ENCODE data around the gene PALM.

PALM gene

GRCh38 chr19:763181-763580, 54.4 kb downstream of the PALM start:
- no peak for TF ChIP-seq CTCF (conservative IDR thresholded peaks at IDR 0.05; ENCODE audit: low read depth, low read length)
- no peak overlapping the region for H3K4me3 ChIP-seq (ENCODE audit: low read depth, low read length)
- DNase-seq (ENCODE audit: low read depth): no peak

- TF ChIP-seq CTCF (conservative IDR thresholded peaks at IDR 0.05; ENCODE audit: low read depth, low read length): no peak
- no peak for DNase-seq (ENCODE audit: low read depth)
- H3K4me3 ChIP-seq (ENCODE audit: low read depth, low read length): no peak overlapping the region
Observed at GRCh38 chr19:763869-764268, 55.1 kb downstream of the PALM start.

GRCh38 chr19:764301-764700, 55.6 kb downstream of the PALM start:
- no peak for TF ChIP-seq CTCF (conservative IDR thresholded peaks at IDR 0.05; ENCODE audit: low read depth, low read length)
- no peak overlapping the region for H3K4me3 ChIP-seq (ENCODE audit: low read depth, low read length)
- DNase-seq (ENCODE audit: low read depth): no peak

GRCh38 chr19:765179-765738, 56.5 kb downstream of the PALM start:
- TF ChIP-seq CTCF (conservative IDR thresholded peaks at IDR 0.05; ENCODE audit: low read depth, low read length): no peak
- no peak overlapping the region for H3K4me3 ChIP-seq (ENCODE audit: low read depth, low read length)
- DNase-seq (ENCODE audit: low read depth): no peak

- no peak for TF ChIP-seq CTCF (conservative IDR thresholded peaks at IDR 0.05; ENCODE audit: low read depth, low read length)
- peak; percentile 85 for DNase-seq (ENCODE audit: low read depth)
- H3K4me3 ChIP-seq (ENCODE audit: low read depth, low read length): no peak overlapping the region
Observed at GRCh38 chr19:768424-768823, 59.7 kb downstream of the PALM start.

DNA sequence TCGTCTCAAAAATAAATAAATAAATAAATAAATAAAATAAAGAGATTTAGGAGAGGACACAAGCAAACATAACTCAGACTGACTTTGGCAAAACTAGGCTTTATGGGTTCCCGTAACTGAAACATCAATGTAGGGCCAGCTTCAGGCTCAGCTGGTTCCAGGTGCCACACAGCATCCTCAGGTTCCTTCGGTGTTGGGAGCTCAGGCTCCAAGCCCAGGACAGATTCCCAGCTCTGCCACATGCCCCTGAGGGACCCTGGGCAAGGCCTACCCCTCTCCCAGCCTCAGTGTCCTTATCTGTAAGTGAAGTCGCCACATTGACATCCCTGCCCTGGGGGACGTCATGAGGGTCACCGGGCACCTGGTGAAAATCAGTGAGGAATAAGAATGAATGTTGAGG, 60.9 kb downstream of the PALM start:
- TF ChIP-seq CTCF (conservative IDR thresholded peaks at IDR 0.05; ENCODE audit: low read depth, low read length): no peak
- H3K4me3 ChIP-seq (ENCODE audit: low read depth, low read length): no peak overlapping the region
- no peak for DNase-seq (ENCODE audit: low read depth)

- TF ChIP-seq CTCF (conservative IDR thresholded peaks at IDR 0.05; ENCODE audit: low read depth, low read length): peak; percentile 78
- no peak overlapping the region for H3K4me3 ChIP-seq (ENCODE audit: low read depth, low read length)
Observed at GRCh38 chr19:771332-771785, 62.6 kb downstream of the PALM start.

More at GRCh38 chr19:771332-771785, 62.6 kb downstream of the PALM start:
- peak; percentile 69 for DNase-seq (ENCODE audit: low read depth)
